ENCODE data around the gene IFI35.
A peak's percentile ranks its signal among the peaks of the same experiment; 100 is the strongest.

GRCh38 chr17:42964161-42964932, 42.2 kb upstream of the IFI35 start, which contains the start of gene AARSD1:
- no peak for TF ChIP-seq JUND (IDR thresholded peaks at IDR 0.05; ENCODE audit: low read length)
- peak in 1 of 2 experiments; percentile 88; a peak in 2 of 3 replicates for TF ChIP-seq POLR2A (IDR thresholded peaks at IDR 0.05; ENCODE audit: control extremely low read depth in 1 of 2, low read depth in 2 of 2, low read length in 2 of 2)
- no peak for TF ChIP-seq SP2 (IDR thresholded peaks at IDR 0.05; ENCODE audit: low read length)
- TF ChIP-seq CTCF (IDR thresholded peaks at IDR 0.05; ENCODE audit: control extremely low read depth in 1 of 3, insufficient read depth in 1 of 3, low read depth in 1 of 3, low read length in 3 of 3): no peak
- no peak for TF ChIP-seq RFX5 (IDR thresholded peaks at IDR 0.05; ENCODE audit: borderline replicate concordance, low read depth, low read length)
- TF ChIP-seq EGR1 (IDR thresholded peaks at IDR 0.05; ENCODE audit: borderline replicate concordance, low read depth, low read length): no peak
- TF ChIP-seq RAD21 (IDR thresholded peaks at IDR 0.05 in 1 of 2, conservative IDR thresholded peaks at IDR 0.05 in 1 of 2; ENCODE audit: low read depth in 2 of 2, low read length in 2 of 2): no peak
- TF ChIP-seq SUZ12 (IDR thresholded peaks at IDR 0.05; ENCODE audit: low read length): no peak
- TF ChIP-seq EZH2 (IDR thresholded peaks at IDR 0.05; ENCODE audit: low read depth, low read length, severe bottlenecking): no peak
- TF ChIP-seq NANOG (IDR thresholded peaks at IDR 0.05; ENCODE audit: insufficient read depth, low read depth, low read length, poor library complexity, severe bottlenecking): no peak
- no peak for TF ChIP-seq RNF2 (IDR thresholded peaks at IDR 0.05; ENCODE audit: borderline replicate concordance, low read depth, low read length, missing control alignments, poor library complexity, severe bottlenecking)

Measured in H1 (cell line).